GM18499 (cell line): Measurements from ENCODE around the gene ST8SIA2.

Source experiments
- ATAC-seq: cut with Tn5 transposase; IDR thresholded peaks from one replicate; pipeline ENCODE4 v1.9.1; 2021; ENCODE audit warnings: moderate number of reproducible peaks; ENCODE audit not compliant: insufficient read depth, unreplicated experiment

ST8SIA2 gene, protein sequence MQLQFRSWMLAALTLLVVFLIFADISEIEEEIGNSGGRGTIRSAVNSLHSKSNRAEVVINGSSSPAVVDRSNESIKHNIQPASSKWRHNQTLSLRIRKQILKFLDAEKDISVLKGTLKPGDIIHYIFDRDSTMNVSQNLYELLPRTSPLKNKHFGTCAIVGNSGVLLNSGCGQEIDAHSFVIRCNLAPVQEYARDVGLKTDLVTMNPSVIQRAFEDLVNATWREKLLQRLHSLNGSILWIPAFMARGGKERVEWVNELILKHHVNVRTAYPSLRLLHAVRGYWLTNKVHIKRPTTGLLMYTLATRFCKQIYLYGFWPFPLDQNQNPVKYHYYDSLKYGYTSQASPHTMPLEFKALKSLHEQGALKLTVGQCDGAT

DNA sequence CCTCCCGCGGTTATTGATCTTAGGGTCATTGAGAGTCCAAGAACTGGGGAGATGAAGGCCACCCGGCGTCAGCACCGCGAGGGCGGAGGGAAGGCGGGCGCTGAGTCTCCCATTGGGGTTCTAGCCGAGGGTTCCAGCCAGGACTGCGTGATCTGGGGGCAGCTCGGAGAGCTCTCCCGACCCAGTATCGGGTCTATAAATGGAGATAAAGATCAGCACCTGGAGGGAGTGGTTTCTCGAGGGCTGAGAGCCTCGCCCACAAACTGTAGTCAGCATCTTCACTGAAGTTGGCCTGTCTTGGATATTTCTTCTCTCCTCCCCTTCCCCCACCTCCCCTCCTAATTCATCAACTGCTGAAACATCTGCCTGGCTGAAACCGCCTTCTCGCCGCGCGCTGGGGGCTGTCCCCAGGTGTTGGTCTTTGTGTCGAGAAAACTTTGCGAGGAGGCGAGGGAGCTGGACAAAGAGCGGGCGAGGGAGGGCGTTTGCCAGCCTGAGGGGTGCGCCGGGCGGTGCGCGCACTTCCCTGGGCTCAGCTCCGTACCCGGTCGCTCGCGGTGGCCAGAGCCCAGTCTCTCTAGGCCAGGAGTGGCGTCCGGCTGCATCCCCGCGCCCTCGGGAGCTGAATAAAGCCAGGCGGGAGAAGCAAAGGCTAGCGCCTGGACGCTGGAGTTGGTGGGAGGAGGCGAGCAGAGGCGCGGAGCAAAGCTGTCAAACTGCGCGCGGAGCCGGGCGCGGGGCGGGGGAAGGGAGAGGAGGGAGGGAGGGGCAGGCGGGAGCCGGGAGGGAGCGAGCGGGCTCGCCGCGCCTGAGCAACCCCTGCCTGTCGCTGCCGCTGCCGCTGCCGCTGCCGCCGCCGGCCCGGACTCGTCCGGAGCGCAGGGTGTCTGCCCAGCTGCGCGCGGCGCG is at the start of gene ST8SIA2:
TSS of gene ST8SIA2 (plus strand) at position 811 of the 909 bp plus-strand sequence. CDS start 184 bp downstream, outside the sequence.
- ATAC-seq: no peak

DNA sequence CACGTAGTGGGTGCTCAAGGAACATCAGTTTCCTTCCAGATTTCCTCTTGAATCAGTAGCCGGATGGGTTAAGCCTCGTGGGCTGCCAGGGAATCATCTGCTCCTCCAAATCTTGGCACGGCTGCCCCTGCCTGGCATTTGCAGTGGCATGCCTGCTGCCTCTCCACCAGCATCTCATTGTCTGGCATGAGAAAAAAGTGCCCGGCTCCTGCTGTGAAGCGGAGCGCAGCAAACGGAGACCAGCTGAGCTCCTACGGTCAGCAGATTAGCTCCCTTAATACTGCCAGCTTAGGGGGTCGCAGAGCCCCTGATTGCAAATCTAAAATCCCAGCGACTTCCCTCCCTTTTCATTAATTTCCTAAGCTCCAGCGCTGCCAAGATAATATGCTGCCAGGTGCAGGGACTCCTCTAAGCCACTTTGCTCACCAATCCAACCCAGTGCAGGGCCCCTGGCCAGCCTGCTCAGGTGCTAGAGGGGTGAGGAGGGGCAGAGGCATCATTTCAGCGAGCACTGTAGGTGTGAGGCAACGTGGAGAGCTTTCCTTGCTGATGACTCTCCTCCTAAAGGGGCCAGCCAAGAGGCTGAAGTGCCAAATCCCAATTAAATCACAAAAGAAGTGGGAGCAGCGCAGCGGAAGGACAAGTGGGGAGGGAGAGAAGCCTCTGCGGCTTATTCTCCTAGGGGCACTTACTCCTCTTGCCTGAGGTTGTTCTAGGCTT is 49.6 kb upstream of the ST8SIA2 start:
- ATAC-seq: no peak

DNA sequence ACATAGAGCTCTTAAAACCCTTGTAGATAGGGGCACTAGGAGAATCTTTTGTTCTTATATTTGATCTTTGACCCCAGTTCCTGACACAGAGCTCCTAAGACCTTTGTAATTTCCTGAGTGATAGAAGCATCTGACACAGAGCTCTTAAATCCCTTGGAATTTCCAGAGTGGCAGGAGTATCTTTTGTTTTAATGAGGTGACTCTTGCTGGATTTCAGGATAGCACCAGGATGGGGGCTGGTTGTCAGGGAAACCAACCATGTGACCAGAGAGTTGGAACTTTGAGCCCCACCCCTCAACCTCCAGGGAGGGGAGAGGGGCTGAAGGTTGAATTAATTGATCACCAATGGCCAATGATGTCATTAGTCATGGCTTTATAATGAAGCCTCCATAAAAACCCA is 47.6 kb upstream of the ST8SIA2 start:
- ATAC-seq: no peak

DNA sequence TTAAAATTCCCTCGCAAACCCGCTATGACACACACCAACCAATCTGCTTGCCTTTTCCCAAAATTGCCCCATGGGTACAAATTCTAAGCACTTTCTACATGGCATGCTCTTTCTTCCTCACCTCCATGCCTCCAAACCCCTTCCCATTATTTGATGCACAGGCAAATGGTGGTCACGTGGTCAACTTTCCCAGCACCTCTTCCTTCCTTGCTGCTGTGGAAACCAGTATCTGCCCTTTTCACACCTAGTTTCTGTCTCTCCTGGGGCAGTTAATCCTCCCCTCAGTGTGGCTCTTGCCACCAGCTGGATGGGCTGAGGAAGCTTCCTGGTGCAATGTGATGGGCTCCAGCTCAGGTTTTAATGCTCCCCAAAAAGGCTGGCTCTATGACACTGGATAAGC is 38.4 kb upstream of the ST8SIA2 start:
- no peak for ATAC-seq

DNA sequence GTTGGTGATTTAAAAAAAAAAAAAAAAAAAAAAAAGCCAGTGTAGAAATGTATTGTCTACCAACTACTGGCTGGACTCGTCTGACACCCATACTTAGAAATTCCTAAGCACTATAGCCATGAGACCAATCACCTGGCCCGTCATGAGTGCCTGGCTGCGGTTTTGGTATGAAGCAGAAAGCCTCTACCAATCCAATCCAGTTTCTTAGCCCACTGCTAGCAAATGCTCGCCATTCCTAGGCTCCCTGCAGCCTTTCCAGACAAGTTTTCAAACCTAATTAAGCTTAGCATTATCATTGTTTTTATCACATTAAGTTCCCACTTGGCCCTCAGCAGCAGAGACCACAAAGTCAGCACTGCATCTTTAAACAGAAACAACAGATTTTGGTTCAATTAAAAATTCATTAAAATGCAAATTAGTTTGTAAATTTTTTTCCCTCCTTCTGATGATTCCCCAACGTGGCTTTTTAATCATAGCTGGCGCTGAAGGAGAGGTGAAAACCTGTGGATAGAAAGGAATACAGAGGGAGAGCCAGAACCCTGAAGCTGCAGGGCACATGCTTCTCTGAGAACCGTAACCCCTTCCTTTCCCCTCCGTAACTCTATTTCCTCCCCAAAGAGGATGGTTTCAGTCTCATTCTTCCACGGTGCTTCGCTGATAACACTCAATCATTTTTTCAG is 32.2 kb upstream of the ST8SIA2 start:
- no peak for ATAC-seq

DNA sequence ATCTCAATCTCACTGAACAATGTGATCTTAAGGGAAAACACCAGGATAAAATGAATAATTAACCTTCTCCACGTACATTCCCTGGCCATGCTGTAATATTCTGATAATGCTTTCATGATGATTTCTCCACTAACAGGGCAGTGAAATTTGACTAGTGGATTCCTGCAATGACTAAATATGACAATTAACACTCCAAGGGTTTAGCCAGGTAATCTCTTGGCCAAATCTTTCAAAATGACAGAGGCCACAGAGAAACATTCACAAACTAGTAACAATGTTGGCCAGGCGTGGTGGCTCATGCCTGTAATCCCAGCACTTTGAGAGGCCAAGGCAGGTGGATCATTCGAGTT is 31.7 kb upstream of the ST8SIA2 start:
- no peak for ATAC-seq

DNA sequence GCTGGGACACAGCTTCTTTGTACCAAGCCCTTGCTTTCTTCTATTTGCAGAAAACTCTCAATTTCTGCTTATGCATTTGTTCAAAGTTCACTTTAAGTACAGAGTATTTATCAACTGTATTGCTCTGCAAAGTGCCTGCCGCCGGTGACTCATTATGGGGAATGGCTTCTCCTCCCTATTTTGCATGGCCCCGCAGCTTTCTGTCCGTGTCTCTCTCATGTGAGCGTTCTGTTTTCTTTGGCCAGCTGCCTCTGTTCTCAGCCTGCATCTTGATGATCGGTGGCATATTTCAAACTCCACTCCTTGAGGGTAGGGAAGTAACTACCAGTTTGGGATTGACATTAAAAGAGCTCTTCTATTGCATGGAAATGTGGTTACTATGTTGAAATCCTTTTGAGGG is 28.6 kb upstream of the ST8SIA2 start:
- ATAC-seq: no peak

DNA sequence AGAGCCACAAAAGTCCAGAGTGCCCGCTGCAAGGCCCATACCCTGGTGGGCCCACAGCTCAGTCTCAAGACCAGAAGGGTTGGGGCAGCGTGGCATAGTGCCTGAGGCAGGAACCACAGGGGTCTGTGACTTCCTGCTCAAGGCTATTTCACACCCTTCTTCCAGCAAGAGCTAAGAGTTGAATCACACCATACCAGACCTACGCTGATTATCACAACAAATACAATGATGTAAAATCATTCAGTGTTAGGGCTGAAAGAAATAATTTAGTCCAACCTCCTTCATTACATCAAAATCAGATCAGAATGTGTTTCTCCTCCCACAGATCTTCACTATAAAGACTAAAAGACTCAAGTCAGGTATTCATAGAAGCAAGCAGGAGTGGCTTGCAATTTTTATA is 27.8 kb upstream of the ST8SIA2 start:
- ATAC-seq: no peak

DNA sequence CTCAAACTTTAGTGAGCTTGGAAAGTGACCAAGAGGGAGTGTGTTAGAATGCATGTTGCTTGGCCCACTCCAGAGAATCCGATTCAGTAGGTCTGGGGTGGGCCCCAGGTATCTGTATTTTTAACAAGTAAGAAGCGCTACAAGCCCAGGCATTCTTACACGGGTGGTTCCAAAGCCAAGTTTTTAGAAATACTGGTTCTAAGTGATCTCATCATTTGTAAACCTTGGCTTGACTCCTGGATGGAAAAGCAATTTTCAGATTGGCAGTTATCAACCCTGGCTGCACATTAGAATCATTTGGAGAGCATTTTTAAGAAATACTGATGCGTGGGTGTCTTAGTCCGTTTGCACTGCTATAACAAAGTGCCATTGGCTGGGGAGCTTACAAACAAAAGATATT is 27.3 kb upstream of the ST8SIA2 start:
- ATAC-seq: no peak

DNA sequence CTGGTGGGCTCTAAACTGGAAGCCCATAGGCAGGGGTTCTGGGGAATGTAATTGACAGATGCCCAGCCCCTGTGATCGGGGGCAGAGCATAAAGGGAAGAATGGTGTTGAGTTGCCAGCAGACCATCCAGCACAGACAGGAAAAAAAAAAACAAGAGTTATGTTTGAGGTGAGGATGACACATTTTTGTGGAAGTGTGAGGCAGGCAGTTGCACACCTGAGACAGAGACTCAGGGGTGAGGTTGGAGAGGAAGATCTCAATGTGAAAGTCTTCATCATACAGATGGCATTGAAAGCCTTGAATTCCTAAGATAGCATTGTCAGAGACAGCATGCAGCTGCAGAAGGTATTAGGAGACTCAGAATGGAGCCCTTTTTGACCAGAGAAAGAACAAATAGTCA is 18.6 kb upstream of the ST8SIA2 start:
- no peak for ATAC-seq

DNA sequence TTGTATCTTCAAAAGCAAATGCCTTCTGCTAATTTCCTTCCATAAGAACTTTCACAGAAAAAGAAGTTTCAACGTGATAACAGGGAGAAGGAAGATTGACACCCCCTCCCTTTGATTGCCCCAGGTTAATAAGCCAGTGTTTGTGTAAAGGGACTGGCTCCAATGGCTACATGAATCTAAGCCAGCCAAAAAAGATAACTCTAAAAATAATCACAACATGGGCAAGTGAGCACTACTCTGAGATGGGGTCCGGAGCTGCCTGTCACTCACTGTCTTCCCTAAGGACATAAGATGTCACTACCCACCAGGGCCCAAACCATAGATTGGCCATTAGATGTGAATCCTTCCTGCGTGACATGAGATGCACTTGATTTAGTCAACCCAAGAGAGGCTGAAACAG is 17.6 kb upstream of the ST8SIA2 start:
- ATAC-seq: no peak

DNA sequence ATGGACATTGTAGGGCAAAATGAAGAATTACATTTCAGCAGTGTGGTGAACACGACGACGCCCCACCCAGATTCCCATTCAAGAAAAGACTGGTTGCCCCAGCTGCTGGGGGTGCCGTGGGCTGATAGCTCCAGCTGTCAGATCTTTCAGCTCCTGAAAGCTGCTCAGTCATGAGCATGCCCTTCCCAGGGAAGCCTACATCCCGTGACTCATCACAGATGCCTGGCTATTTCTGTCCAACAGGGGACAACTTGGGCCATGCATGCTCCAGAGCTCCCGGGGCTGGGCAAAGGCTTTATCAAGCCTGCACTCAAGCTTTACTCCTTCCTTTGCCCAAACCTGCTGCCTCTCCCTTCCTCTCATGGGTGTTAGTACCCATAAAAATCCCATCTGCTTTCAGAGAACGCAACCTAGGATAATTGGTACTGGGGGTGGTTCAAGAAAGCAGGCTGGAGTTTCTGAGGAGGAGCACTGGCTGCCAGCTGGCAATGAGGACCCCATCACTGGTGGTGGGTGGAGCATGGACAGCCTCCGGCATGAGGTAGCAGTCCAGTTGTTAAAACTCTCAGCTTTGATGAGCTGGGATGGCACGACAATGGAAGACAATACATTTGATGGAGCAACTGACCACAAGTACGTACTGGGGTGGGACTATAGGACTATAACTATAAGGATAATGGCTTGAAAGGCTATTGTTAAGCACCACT is 16.4 kb upstream of the ST8SIA2 start:
- ATAC-seq: no peak

DNA sequence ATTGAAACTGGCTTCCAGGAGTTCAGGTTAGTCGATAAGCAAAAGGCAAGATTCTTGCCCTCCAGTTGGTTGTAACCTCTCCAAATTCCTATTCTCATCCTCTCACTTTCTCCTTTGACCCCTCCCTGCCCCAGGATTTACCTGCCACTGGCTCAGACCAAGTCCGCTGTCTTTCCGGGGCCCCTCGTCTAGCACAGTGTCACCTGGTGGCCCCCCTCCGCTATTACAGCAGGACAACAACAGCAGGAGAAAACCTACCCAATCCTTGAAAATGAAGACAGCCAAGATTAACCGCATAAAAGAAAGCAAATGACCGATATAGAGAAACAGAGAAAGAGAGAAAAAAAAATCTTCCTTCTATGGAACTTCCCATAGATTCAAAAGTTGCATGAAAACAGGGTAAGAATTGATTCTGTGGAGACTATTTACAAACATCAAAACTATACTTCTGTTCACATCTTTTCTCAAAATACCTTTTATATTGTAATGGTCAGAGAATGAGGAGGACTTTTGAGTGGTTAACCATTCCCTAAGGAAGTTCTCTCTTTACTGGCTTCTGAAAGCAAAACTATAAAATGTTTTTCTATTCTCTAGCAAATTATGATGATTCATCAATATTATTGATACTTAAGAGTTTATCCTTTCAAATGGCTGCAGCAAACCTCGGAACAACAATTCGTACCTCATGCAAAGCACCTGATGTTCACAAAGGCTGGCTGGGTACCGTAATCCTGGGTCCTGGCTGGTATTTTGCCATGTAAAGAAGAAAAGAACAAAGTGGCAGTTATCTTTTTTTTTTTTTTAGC is 10.0 kb upstream of the ST8SIA2 start:
- no peak for ATAC-seq

DNA sequence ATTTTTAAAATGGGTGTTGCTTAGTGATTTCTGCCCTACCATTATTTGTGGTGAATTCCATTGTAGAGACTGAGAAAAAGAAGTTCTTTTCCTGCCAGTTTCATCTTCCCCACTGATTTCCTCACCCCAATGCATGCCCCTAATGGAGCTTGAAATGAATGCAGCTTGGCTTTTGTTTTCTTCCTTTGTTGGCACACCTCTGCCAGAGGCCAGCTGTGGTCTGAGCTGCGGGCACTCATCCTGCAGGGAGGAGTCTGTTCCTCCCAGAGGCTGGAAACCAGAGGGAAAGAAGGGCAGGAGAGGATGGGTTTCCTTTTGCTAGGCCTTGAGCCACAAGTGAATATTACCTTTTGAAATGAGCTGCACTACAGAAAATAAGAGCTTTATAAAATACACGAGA is 9.3 kb upstream of the ST8SIA2 start:
- ATAC-seq: no peak

DNA sequence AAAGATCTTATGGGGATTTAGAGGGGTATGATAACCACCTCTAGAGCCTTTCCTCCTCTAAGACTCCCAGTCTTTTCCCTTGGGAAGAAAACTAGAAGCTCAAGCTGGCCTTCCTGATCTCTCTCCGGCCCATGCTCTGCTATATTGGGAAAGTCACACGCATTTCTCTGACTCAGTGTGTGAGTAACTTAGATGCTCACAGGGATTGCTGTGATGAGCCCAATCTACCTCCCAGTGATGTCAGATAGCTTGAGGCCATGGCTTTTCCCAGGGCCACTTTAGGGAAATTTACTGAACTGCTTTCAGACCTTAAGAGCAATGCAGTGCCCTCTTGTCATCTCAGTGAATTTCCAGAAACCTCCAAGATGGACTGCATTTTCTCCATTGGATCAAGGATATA is 8.6 kb upstream of the ST8SIA2 start:
- ATAC-seq: no peak

DNA sequence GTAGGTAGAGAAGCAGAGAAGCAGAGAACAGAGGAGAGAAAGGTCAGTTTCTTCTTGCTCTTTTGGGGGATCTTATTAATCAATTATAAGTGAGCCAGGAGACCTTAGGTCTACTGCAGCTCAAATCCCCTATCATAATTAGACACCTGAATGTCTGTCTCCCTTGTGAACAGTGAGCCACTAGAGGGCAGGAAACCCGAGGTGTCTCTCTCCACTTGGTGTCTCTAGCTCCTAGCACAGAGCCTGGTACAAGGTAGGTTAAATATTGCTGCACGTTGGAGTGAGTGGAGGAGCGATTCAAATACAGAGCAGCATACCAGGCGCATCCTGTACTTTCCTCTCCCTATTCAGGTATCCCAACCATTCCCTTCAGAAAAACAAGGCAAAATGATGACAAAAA is 2.0 kb upstream of the ST8SIA2 start:
- ATAC-seq: no peak

DNA sequence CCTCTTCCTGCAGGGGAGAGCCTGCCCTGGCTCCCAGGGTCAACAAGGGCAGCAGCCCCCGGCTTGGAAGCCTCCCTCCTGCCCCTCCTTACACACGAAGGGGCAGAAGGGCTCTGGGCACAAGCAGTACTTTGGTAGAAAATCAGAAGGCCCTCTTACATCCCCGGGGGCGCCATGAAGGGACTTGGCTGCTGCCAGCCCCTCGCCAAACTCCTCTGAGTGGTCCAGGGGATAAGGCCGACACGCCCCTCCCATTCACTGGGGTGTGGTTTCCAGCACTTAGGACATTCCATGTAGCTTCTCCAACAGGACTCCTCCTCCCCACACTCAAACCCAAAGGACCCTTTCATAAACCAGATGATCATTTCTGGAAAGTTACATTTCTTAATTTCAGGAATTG is 1.2 kb upstream of the ST8SIA2 start:
- ATAC-seq: no peak

DNA sequence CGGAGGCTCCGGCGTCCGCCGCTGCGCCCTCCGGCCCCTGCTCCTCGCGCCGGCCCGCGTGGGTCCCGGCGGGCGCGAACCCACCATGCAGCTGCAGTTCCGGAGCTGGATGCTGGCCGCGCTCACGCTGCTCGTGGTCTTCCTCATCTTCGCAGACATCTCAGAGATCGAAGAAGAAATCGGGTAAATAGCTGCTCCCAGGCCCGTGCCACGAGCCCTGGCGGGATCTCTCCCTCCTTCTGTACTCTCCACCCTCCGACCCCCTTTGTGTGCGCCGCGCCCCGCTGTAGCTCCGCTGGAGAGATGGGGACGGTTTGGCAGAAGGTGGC is 263 bp downstream of the ST8SIA2 start:
- no peak for ATAC-seq
